ENCODE measurements around the gene SRBD1.

SRBD1 gene

GRCh38 chr2:45442026-45442425, 169.0 kb downstream of the SRBD1 start:
- no peak overlapping the region for H3K4me3 ChIP-seq (replicated peaks; ENCODE audit: low read depth, low read length)
- no peak for DNase-seq (ENCODE audit: extremely low read depth, low read depth)
- no peak for TF ChIP-seq CTCF (IDR thresholded peaks at IDR 0.05; ENCODE audit: low read depth, low read length, missing control alignments)

GRCh38 chr2:45441571-45441970, 169.5 kb downstream of the SRBD1 start:
- no peak for DNase-seq (ENCODE audit: extremely low read depth, low read depth)
- no peak overlapping the region for H3K4me3 ChIP-seq (replicated peaks; ENCODE audit: low read depth, low read length)
- no peak for TF ChIP-seq CTCF (IDR thresholded peaks at IDR 0.05; ENCODE audit: low read depth, low read length, missing control alignments)

GRCh38 chr2:45439788-45440773, 171.0 kb downstream of the SRBD1 start:
- no peak for TF ChIP-seq CTCF (IDR thresholded peaks at IDR 0.05; ENCODE audit: low read depth, low read length, missing control alignments)
- no peak overlapping the region for H3K4me3 ChIP-seq (replicated peaks; ENCODE audit: low read depth, low read length)
- DNase-seq (ENCODE audit: extremely low read depth, low read depth) = no peak

- no peak for DNase-seq (ENCODE audit: extremely low read depth, low read depth)
- no peak for TF ChIP-seq CTCF (IDR thresholded peaks at IDR 0.05; ENCODE audit: low read depth, low read length, missing control alignments)
- no peak overlapping the region for H3K4me3 ChIP-seq (replicated peaks; ENCODE audit: low read depth, low read length)
These were observed 172.0 kb downstream of the SRBD1 start for GRCh38 chr2:45438872-45439665.

GRCh38 chr2:45436456-45436855, 174.6 kb downstream of the SRBD1 start:
- H3K4me3 ChIP-seq (replicated peaks; ENCODE audit: low read depth, low read length) = no peak overlapping the region
- DNase-seq (ENCODE audit: extremely low read depth, low read depth) = no peak
- TF ChIP-seq CTCF (IDR thresholded peaks at IDR 0.05; ENCODE audit: low read depth, low read length, missing control alignments) = no peak

- no peak overlapping the region for H3K4me3 ChIP-seq (replicated peaks; ENCODE audit: low read depth, low read length)
- TF ChIP-seq CTCF (IDR thresholded peaks at IDR 0.05; ENCODE audit: low read depth, low read length, missing control alignments) = no peak
- DNase-seq (ENCODE audit: extremely low read depth, low read depth) = no peak
These were observed 175.8 kb downstream of the SRBD1 start for GRCh38 chr2:45435316-45435715.

All from HFF-Myc (cell line).